Stimulated activated CD4-positive, alpha-beta T cell treated with anti-CD3 and anti-CD28 coated beads, Interleukin-1b, Interleukin-23, amount 100 ng/mL, for 48 hours (primary cell): ENCODE results near the gene SYT6.

Experiments used
- DNase-seq: peaks from one replicate; pipeline ENCODE4 v3.0.0-alpha.2; 2020

Gene SYT6

DNA sequence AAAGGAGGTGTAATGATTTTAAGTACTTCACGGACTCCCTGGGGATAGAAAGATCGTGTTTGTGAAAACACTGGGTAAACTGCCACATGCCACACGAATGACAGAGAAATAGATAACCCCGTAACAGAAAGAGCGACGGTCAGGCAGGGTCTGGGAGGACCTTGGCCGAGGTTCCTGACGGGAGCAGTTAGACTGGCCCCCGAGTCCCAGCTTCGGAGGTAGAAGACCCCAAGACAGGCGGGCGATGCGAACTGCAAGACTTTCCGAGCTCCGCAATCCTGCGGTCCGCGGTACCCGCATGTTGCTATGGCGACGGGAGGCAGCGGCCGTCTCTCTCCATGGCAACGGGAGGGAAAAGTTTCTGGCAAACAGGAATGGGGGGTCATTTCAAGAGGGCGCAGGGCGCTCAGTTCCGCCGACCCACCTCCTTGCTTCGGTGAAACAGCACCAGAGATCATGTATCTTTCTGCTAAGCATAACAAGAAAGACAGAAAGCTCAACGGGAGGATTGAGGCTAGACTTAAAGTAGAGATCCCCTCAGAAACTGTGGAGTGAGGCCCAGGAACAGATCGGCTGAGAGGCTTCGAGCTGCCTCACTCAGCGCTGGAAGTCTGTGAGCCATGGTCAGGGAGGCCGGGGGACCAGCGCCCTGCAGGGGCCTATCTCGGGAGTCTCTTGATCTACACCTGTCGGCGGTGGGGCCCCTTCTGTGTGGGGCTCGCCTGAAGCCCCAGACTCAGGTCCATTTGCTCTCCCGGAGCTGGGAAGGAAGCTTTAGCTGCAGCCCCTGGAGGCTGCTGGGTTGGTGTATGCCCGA lies 685 bp upstream of the SYT6 start:
- no peak for DNase-seq

DNA sequence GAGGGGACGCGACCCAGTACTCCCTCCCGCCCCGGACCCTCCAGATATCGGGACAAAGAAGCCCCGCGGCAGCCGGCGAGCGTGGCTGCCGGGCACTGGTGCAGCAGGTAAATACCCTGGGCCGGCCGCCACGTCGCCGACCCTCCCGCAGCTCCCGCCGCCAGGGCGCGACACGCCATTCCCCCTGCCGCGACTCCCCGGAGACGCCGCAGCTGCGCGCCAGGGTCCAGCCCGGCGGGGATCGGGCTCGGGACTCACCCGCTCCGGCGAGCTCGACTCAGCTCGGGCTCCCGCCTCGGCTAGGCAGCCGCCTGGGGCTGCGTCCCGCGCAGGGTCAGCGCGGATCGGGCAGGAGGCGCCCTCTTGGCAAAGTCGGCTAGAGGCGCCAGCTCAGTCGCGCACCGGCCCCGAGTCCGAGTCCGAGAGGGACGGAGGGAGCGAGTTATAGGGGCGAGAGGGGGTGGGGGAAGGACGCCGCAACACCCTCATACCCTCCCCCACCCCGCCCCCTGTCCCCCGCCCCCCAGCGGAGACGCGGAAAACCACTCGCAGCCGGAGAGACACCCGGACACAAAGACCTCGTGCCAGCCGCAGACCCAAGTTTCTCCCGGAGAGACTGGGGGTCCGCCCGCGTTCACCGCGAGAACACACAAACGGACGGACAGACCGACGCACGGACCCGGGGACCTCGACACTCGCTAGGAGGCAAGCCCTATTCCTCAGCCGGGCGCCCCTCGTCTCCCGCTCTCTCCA lies 985 bp downstream of the SYT6 start:
- DNase-seq = no peak

DNA sequence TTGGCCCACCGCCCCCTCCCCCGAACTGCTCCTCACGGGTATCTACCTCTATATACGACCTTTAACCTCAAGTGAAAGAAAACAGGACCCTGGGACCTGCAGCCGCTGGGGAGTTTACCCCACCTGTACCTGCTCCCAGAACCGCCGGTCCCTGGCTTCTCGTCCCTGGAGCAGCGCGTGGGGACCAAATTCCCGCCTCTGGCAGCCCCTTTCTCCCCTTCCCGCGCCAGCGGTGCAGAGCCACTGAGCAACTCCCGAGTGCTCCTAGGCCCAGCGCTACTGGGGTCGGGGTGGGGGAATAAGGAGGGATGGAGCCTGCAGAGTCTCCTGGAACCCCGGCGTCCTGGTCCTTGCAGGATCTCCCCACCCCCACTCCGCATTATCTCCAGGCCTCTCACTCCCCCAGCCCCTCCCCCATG lies 1.6 kb downstream of the SYT6 start:
- no peak for DNase-seq

DNA sequence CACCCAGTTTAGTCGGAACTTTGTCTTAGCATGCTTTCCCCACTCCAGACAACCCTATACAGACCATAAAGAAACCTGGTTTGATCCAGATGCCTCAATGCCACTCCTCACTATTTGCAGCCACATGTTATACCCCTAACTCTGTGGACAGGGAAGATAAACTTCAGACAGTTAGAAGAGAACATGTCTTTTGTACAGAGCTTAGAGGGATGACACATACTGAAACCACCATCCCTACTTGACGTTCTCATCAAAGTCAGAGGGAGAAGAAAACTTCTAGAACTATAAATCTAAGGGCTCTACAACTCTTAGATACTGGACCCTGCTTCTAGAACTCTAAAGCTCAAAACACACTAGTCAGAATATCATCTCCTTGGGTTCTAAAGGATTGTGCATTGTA lies 3.7 kb downstream of the SYT6 start:
- DNase-seq = no peak

DNA sequence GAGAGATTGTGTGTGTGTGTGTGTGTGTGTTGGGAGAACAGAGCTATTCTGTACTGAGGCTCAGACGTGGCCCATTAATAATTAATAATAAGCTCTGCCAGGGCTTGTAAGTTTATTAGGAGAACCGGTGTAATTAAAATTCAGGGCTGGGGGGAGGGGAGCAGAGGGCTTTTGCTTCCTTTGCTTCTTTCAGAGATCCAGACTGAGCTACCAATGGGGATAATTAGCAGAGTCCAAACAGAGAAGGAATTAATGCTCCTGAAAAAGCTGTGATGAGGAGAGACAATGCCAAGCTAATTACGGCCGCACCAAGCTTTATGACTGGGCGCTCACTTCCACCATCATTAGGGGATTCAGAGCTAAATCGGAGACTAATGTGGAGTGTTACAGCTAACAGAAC lies 4.5 kb downstream of the SYT6 start:
- DNase-seq = no peak

DNA sequence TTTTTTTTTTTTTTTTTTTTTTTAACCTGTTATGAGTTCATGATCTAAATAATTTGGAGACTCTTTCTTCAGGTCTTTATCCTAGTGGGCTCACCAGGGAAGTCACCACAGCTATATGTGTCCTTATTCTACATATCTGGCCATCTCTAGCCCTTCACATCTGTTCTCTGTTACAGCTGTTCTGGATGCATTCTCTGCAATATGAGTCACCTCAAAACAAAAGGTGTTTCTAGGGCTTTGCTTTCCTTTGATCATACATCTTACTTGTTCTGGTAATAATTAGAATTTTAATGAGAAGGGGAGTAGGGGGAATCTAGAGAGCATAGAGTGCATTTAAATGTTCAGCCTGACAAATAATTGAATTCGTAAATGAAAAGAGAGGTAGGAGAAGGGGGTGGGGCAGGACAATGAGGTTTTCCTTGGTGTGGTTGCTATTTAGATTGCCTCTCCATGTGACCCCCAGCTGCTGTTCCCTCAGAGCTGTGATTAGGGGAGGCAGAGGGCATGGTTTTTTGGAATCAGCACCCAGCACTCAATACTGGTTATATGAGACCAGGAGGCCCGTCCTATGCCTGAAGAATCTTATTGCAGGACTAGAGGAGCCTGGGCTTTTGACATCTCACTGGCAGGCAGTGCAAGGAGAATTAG lies 8.0 kb downstream of the SYT6 start:
- DNase-seq = no peak

DNA sequence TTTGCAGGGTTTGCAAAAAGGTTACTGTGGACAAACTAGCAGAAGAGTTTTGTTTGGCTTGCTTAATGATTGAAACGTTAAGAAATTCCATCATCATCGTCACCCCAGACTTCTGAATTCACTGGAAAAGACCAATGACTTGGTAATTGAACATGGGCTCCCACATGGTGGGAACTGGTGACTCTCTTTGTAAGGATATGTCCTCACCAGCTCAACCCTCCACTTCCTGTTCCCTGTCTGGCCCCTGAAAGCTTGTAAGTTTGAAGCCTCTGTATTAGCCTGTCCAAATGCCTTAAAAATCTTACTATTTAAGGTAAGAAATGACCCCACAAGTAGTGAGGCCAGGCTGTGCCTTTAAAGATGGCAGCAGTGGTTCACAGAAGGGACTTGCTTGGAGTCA lies 9.7 kb downstream of the SYT6 start:
- DNase-seq = no peak

DNA sequence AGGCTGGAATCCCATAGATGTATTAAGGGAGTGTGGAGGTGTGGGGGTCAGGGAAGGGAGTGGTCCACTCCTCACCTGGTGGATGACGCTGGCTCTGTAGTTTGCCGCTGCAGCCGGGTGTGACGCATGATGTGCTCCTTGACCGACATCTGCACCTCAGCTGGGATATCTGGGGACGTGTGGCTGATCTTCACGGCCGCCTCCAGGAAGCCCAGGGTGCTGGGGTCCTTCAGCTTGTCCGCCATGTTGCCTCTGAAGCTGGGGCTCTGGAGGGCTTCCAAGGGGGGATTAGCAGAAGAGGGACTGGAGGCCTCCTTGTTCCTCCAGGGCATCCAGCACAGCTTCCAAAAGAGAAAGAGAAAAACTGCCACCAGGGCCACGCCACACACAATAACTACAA lies 14.1 kb downstream of the SYT6 start:
- no peak for DNase-seq

DNA sequence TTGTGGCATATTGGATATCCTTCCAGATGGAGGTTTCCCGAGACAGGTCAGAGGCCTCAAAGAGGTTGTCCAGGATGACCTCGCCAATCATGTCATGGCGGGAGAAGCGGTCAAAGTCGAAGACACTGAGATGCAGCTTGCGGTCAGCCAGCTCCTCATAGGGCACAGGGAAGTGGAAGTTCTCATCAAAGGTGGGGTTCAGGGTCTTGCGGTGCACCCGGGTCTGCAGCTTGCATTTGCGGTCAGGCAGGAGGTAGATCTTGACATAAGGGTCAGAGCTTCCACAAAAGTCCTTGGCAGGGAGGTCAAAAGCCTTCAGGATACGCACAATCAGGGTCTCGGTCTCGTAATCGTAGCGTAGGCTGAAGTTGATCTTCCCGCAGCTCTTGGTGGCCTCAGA lies 16.2 kb downstream of the SYT6 start:
- no peak for DNase-seq

DNA sequence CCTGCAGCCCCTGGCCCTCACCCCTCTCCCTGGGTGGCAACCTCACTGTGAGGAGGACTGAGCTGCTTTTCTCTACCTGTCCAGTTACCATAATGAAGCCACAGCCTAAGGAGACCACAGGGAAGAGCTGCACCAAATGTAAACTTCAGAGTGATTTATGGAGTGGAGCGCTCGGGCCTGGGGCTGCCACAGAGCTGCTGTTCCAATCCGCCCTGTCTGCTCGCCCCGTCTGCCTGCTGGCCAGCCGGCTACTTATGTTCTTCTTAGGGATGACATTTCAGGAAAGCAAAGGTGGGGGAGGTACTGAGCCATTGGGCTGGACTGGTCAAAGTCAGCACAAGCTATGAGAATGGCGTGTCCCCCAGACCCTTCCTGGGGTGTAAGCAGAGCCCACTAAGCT lies 17.9 kb downstream of the SYT6 start:
- no peak for DNase-seq

DNA sequence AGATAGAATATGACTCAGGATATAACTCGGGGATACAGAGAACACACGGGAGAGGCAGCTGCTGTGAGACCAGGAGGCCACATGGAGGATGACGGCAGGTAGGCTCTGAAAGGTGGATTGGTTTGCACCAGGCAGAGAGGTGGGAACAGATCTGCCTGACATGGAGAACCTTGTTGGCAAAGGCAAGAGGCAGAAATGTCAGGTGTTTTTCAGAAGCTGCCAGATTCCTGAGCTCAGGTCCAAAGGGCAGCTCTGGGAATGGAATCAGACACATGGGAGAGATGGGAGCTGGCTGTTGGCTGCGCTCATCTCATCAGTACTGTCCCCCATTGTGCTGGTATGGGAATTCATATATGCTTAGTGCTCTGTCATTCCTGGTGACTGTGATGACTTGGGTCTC lies 19.2 kb downstream of the SYT6 start:
- DNase-seq = no peak

DNA sequence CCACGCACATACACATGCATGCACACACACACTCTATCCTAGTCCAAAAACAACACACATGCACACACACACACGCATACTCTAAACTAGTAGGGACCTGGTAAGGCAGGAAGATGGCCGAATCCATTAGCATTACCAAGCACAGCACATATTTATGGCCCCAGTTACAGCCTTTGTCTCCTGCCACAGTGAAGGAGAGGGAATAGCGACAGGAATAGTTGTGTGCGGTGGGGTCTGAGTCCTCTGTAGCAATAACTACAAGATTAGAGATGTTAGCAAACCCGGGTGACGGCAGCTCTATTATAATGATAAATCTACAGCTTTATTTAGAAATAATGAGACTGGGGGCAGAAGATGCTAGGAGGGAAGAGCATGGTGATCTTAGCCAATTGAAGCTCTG lies 20.5 kb downstream of the SYT6 start:
- DNase-seq = no peak

DNA sequence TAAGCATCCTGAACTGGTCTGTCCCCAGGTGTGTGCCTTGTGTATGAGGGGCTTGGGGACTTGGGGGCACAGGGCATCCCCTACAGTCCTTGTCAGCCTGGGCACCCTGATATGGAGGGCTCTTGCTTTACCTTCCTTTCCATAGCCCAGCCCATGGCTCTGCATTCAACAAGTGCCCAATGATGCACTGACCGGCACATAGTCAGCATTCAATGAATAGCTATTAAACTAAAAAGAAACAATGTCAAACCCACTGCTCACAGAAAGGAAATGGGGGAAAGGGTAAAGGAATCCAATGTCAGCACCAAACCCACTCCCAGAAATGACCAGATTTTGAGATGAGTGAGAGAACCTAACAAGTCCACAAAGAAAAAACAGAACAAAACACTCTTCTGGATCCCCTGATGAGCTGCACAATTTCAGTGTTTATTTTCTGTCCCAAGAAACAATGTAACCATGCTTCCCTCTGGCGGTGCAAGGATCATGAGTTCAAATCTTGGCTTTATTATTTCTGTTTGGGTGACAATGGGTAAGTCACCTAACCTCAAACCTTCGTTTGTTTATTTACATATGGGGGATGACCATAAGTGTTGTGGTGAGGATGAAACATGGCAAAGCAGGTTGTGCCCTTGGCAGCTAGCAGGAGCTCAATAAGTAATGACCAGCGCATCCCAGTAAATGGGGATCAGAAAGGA lies 22.0 kb downstream of the SYT6 start:
- DNase-seq = no peak

DNA sequence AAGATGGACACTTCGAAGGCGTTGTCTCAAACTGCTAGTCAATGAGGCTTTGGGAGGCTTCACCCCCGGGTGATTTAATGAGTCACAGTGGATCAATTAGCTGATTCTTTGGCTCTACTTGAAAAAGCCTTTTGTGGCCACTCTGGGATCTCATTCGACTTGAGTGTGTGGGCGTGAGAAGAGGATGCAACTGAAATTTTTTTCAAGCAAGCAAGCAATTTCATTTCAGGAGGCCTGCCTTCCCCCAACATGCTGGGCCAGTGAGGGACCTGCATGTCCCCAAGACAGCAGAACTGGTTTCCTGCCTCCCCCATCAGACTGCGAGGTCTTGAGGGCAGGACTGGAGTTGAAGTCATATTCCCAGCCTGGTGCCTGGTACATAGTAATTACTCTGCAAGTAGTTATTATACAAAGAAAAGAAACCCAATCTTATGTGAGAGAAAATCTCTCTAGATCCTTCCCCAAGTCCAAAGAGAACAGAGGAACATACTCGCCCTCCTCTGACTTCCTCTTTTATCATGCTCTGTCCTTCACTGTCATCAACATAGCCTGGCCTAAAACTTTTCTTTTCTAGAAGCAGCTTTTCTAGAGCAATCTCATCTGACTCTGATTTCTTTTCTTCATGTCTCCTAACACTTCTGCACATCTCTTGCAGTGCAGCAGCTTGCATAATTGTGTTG lies 22.7 kb downstream of the SYT6 start:
- no peak for DNase-seq

DNA sequence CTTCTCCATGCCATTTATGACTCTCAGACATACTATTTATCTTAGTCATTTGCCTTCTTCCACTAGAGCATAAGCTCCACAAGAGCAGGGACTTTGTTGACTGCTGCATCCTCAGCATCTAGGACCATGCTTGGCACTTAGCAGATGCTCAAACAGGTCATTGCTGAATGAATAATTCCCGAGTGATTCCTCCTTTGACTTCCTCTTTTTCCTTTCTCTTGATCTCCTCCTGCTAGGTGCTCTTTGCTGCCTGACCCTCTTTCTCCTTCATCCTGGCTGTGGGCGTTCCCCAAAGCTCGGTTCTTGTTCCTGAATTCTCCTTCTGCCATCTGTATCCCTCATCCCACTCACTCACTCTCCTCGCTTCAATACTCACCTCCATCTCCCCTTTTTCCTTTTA lies 23.5 kb downstream of the SYT6 start:
- no peak for DNase-seq

DNA sequence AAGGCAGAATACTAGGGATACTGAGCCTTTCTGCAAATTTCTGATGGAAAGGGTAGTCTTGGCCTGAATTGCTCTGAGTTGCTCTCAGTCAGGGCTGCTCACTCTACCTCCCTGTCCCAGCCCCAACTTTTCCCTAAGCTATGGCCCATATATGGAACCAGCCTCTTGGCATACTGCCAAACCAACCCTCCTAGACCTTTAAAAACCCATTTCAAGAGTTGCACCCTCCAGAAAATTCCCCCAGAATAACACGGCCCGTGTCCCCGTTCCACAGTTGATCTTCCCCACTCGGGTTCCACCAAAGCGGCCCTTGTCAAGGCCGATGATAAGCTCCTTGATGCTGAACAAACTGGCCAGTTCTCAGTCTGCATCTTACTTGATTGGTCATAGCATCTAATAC lies 25.4 kb downstream of the SYT6 start:
- DNase-seq = no peak

DNA sequence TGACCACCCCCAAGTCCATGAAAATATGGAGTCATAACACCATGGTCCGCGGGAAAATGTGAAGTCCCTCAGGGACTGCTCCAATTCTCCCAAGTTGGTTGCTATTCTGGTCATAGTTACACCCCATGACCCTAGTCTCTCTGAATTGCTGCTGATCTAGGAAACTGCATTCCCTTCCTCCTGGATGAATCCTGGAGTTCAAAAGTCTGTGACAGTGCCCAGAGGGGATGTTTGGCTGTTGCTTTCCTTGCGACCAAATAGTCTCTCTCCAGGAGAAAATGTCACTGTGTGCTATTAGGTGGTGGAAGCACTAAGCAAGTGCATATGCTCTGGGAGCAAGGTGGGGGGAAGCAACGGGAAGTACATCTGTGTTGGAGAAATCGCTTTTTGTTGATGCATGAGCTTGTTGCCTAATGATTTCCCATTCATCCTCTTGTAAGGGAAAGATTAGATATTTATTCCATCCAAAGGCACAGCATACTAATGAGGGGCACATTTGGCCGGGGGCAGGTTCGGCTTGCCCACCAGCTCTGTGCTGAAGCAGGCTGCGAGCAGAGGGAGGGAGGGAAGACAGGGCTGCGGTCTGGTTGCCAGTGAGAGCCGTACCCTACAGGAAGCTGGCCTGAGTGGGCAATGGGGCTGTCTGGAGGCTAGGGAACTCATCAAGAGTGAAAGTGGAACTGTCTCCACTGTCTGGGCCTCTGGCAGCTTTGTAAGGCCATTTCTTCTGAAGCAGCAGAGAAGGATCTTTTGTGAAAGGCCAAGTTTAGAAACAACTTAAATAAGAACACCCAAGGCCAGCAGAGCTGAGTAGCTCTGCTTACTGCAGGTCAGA lies 27.2 kb downstream of the SYT6 start:
- no peak for DNase-seq

DNA sequence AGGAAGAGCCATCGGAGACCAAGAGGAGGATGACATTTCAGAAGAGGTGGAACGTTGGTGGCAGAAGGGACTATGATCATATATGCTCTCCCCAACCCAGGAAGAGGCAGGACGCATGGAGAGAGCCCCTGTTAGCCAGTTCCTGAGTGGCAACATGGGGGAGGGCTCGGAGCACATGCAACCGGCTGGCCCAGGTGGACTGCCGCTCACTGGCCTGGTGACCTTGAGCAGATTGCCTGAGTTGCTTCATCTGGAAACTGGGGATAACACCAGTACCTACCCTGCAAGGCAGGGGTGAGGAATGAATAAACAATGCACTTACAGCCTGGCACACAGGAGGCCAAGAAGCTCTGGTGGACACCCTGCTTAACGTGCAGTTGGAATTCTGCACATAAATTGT lies 29.0 kb downstream of the SYT6 start:
- no peak for DNase-seq

DNA sequence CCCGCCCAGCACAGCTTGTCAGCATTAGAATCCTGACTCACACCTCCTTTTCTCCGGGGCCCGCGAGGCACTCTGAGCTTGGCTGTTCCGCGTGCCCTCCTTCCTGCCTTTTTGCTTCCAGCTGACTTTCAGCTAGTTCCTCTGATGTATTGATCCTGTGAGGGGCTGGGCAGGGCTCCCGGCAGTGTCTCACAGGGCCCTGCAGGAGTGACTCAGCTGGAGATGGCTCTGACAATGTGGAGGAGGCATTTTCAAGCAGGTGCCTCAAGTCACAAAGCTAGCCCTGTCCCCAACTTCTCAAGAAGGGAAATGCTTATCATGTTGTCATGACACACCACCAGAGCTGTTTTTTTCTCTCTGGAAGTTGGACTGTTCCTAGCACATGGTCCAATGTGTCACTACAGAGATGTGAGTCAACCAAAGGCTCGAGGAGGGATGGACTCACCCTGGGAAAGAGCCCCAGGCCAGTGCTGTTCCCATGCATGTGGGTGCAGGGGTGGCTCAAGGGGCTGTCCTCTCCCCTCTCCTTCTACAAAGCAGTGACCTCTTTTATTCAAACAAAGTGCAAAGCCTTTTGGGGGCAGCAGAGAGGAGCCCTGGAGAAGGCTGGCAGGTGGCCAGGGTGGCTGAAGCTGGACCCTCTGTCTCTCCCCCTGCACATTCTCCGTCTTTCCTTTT lies 30.6 kb downstream of the SYT6 start:
- no peak for DNase-seq

DNA sequence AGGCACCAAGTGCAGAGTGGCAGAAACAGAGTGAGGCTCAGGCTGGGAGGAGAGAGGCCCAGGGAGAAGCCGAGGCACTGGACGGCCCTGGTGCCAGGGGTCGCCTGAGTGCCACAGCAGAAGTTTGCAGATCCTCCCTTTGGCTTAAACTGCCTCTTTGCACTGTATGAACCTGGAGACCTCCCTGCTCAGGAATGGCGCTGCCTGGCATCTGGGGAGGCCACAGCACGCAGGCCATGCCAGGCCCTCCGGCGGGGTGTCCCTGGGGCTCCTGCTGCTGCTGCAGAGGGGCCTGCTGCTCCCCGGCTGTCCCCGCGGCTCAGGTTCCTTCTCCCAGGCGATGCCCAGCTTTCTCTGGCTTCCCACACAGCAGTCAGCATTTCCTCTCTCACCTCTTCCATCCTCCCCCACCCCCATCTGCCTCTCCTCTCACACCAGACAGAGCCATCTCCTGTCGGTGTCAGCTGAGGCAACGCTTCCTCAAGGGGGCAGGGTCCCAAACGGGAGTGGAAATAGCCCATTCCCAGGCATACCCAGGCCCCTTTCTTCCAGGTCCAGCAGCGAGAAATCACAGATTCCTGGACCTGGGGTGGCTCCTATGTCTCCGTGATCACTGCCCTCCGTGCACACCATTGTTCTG lies 35.2 kb downstream of the SYT6 start:
- DNase-seq = no peak

DNA sequence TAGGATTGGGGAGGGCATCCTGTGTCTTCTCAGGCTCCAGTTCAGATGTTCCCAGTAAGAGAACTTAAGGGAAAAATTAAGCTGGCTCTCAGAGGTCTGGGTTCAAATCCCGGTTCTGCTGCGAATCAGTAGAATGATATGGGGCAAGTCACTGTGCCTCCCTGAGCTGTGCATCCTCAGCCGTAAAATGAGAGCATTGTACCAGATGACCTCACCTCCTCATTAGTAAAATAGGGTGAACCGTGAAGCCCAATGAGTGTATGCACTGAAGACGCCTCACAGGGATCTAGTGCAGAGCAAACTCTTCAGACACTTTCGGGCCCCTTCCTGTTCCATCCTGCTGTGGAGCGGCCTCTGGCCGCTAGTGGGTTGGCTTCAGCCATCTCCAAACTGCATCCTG lies 36.0 kb downstream of the SYT6 start:
- no peak for DNase-seq
